ENCODE measurements around the gene PER2.

DNA sequence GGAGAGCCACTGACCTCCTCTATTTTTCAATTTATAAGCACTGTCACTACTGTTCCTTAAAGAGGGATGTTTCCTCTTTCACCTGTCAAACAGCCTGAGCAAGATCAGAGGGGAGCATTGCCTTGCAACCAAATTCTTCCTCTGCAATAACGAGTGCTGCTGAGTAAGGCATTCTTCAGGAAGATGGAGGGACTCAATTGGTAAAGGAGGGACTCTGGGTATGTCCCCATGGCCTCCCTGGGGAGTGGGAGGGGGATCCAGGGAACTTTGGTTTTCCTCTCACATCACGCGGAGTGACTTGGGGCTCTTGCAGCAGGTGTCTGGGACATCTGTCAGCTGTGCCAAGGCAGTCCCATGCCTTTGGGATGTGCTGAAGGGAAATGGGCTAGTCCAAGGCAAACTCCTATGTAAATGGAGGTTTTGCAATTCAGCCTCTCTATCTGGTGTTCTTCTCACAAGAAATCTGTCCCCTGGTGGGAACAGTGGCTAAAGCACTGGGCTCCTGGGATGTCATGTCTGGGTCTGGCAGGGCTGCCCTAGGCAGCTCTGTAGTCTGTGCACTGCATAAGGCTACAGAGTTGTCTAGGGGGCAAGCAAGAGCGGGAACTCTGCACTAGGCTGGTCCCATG is 34.2 kb downstream of the PER2 start:
- no peak for TF ChIP-seq CTCF (IDR thresholded peaks at IDR 0.05; ENCODE audit: insufficient read depth, low read length)
- TF ChIP-seq, protein P1, sequence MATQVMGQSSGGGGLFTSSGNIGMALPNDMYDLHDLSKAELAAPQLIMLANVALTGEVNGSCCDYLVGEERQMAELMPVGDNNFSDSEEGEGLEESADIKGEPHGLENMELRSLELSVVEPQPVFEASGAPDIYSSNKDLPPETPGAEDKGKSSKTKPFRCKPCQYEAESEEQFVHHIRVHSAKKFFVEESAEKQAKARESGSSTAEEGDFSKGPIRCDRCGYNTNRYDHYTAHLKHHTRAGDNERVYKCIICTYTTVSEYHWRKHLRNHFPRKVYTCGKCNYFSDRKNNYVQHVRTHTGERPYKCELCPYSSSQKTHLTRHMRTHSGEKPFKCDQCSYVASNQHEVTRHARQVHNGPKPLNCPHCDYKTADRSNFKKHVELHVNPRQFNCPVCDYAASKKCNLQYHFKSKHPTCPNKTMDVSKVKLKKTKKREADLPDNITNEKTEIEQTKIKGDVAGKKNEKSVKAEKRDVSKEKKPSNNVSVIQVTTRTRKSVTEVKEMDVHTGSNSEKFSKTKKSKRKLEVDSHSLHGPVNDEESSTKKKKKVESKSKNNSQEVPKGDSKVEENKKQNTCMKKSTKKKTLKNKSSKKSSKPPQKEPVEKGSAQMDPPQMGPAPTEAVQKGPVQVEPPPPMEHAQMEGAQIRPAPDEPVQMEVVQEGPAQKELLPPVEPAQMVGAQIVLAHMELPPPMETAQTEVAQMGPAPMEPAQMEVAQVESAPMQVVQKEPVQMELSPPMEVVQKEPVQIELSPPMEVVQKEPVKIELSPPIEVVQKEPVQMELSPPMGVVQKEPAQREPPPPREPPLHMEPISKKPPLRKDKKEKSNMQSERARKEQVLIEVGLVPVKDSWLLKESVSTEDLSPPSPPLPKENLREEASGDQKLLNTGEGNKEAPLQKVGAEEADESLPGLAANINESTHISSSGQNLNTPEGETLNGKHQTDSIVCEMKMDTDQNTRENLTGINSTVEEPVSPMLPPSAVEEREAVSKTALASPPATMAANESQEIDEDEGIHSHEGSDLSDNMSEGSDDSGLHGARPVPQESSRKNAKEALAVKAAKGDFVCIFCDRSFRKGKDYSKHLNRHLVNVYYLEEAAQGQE (IDR thresholded peaks at IDR 0.05; ENCODE audit: insufficient replicate concordance, low read depth): no peak
- TF ChIP-seq POLR2AphosphoS5 (IDR thresholded peaks at IDR 0.05; ENCODE audit: low read depth): no peak
- TF ChIP-seq GABPA (IDR thresholded peaks at IDR 0.05; ENCODE audit: low read depth): no peak
- TF ChIP-seq SPI1 (IDR thresholded peaks at IDR 0.05; ENCODE audit: borderline replicate concordance, low read depth): no peak

Measured in HL-60 (cell line).